Smooth muscle cell (in vitro differentiated cells): Measurements from ENCODE around the gene GPC5. TPM values are rescaled to one million over a fixed set of nuclear protein-coding genes. Genes with fewer than 3 reads are reported as not detected.

Experiments used
- DNase-seq: peaks from one replicate; lab custom pipeline; 2025; ENCODE audit not compliant: unreplicated experiment; lab: John Stamatoyannopoulos, UW
- H2AFZ ChIP-seq: fragments of 200-600 bp; sonication (generic); 2 replicates; pipeline ENCODE4 v1.6.0; 2016; ENCODE audit warnings: antibody characterized with exemption, low read depth, mild to moderate bottlenecking
- H3F3A ChIP-seq: fragments of 200-600 bp; sonication (generic); 2 replicates; pipeline ENCODE4 v1.6.0; 2017; ENCODE audit warnings: antibody characterized with exemption, low read depth
- H3K27ac ChIP-seq: fragments of 200-600 bp; sonication (generic); 2 replicates; pipeline ENCODE4 v1.5.1; 2016; ENCODE audit warnings: low read depth, mild to moderate bottlenecking
- H3K27me3 ChIP-seq: fragments of 200-600 bp; sonication (generic); 2 replicates; pipeline ENCODE4 v1.6.1; 2016; ENCODE audit warnings: low read depth, mild to moderate bottlenecking
- H3K36me3 ChIP-seq: fragments of 200-600 bp; sonication (generic); 2 replicates; pipeline ENCODE4 v1.5.1; 2016; ENCODE audit warnings: low read depth
- H3K4me1 ChIP-seq: fragments of 200-600 bp; sonication (generic); 2 replicates; pipeline ENCODE4 v1.5.1; 2016; ENCODE audit warnings: low read depth
- H3K4me2 ChIP-seq: fragments of 200-600 bp; sonication (generic); 2 replicates; pipeline ENCODE4 v1.6.0; 2016; ENCODE audit warnings: mild to moderate bottlenecking
- H3K4me3 ChIP-seq: fragments of 200-600 bp; sonication (generic); 2 replicates; pipeline ENCODE4 v1.5.1; 2016; ENCODE audit warnings: mild to moderate bottlenecking
- H3K79me2 ChIP-seq: fragments of 200-600 bp; sonication (generic); 2 replicates; pipeline ENCODE4 v1.6.0; 2016; ENCODE audit warnings: low read depth, mild to moderate bottlenecking
- H3K9ac ChIP-seq: fragments of 200-600 bp; sonication (generic); 2 replicates; pipeline ENCODE4 v1.6.0; 2016; ENCODE audit warnings: low read depth
- H3K9me3 ChIP-seq: fragments of 200-600 bp; sonication (generic); replicated peaks from 2 replicates; pipeline ENCODE4 v1.5.1; 2016; ENCODE audit warnings: low read depth
- H4K20me1 ChIP-seq: fragments of 200-600 bp; sonication (generic); 2 replicates; pipeline ENCODE4 v1.6.0; 2016; ENCODE audit warnings: low read depth
- CTCF ChIP-seq: fragments of 200-600 bp; sonication (generic); IDR thresholded peaks from 2 replicates; pipeline ENCODE4 v1.5.1; 2017; ENCODE audit warnings: borderline replicate concordance, mild to moderate bottlenecking, antibody characterized with exemption; ENCODE audit not compliant: insufficient read depth, poor library complexity, severe bottlenecking
- WGBS: methylation state at CpG from one replicate; pipeline ENCODE4 v1.1.7; 2016; ENCODE audit warnings: low lambda C conversion rate; 5-methylcytosine and 5-hydroxymethylcytosine counted together
- polyA plus RNA-seq: library from polyadenylated mRNA; unstranded; fragments of >200 nt; fragmentation: Nextera tagmentation; extraction: Ambion mirVana; gene quantifications from 2 replicates; pipeline ENCODE4 v1.2.1, GENCODE V29; 2016
- total RNA-seq: library from RNA; depleted of rRNA; stranded (reverse); fragments of >200 nt; gene quantifications from 2 replicates; pipeline ENCODE4 v1.2.3, GENCODE V29; 2014

Gene GPC5
- total and polyA plus RNA-seq, 2 experiments from 2014 or later, result 0.99 to 1.0 TPM

- no peak overlapping the region for H3K4me3 ChIP-seq
- WGBS, result 94% methylated on average over 3 of the region's 3 CpGs
- no peaks in the 10 kb centered on the region for H3F3A ChIP-seq
- no peak for TF ChIP-seq CTCF
- no peak overlapping the region for H3K27ac ChIP-seq
- no peaks in the 10 kb centered on the region for H3K27me3 ChIP-seq
- no peak overlapping the region for H3K9ac ChIP-seq
- H3K4me1 ChIP-seq, result no peaks in the 10 kb centered on the region
- no peaks in the 10 kb centered on the region for H3K79me2 ChIP-seq
- H3K9me3 ChIP-seq, result no peaks in the 10 kb centered on the region
- no peaks in the 10 kb centered on the region for H4K20me1 ChIP-seq
- no peak overlapping the region for H3K4me2 ChIP-seq
- H2AFZ ChIP-seq, result no peak overlapping the region
- no peaks in the 10 kb centered on the region for H3K36me3 ChIP-seq
- no peak for DNase-seq
Observed at GRCh38 chr13:91516799-91517198, 118.4 kb downstream of the GPC5 start.

DNA sequence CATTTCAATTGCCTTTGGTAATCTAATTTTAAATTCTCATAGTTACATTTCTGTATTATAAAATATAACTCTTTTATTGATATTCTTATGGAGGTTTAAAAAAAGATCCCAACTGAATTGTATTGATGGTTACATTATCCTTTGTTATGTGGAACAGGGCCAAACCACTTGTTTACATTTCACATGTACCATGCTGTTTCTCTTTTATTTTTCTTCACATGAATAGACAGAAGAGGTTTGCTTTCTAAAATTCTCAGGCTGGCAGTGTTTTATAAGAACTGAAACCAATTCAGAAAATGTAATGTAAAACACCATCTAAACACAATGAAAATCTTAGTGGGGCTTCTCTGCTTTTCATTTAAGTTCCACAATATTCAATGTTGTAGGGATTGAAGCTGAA, 122.5 kb downstream of the GPC5 start:
- Histone ChIP-seq H3K27me3 (no peaks in the 10 kb centered on the region), H3K4me2 (no peak overlapping the region), H3K9ac (no peak overlapping the region), H3K4me1 (no peaks in the 10 kb centered on the region), H3K79me2 (no peaks in the 10 kb centered on the region), H3K27ac (no peak overlapping the region), H2AFZ (no peak overlapping the region), H4K20me1 (no peaks in the 10 kb centered on the region), H3K36me3 (no peaks in the 10 kb centered on the region), H3K4me3 (no peak overlapping the region), H3K9me3 (no peaks in the 10 kb centered on the region), H3F3A (no peaks in the 10 kb centered on the region)
- no peak for DNase-seq
- no peak for TF ChIP-seq CTCF

- TF ChIP-seq CTCF, result no peak
- no peak overlapping the region for H3K27ac ChIP-seq
- H2AFZ ChIP-seq, result no peak overlapping the region
- no peaks in the 10 kb centered on the region for H3K36me3 ChIP-seq
- 90% methylated on average over 3 of the region's 3 CpGs for WGBS
- no peaks in the 10 kb centered on the region for H4K20me1 ChIP-seq
- no peaks in the 10 kb centered on the region for H3K27me3 ChIP-seq
- no peaks in the 10 kb centered on the region for H3F3A ChIP-seq
- H3K4me3 ChIP-seq, result no peak overlapping the region
- H3K79me2 ChIP-seq, result no peaks in the 10 kb centered on the region
- no peak for DNase-seq
- no peaks in the 10 kb centered on the region for H3K4me1 ChIP-seq
- no peak overlapping the region for H3K4me2 ChIP-seq
- H3K9ac ChIP-seq, result no peak overlapping the region
- H3K9me3 ChIP-seq, result no peaks in the 10 kb centered on the region
Observed at GRCh38 chr13:91523116-91523515, 124.7 kb downstream of the GPC5 start.

- H3K4me2 ChIP-seq, result no peak overlapping the region
- H2AFZ ChIP-seq, result no peak overlapping the region
- no peaks in the 10 kb centered on the region for H4K20me1 ChIP-seq
- no peaks in the 10 kb centered on the region for H3K9me3 ChIP-seq
- no peaks in the 10 kb centered on the region for H3K36me3 ChIP-seq
- no peak overlapping the region for H3K4me3 ChIP-seq
- no peak overlapping the region for H3K27ac ChIP-seq
- no peaks in the 10 kb centered on the region for H3K4me1 ChIP-seq
- H3K27me3 ChIP-seq, result no peaks in the 10 kb centered on the region
- 79% methylated on average over 3 of the region's 3 CpGs for WGBS
- H3F3A ChIP-seq, result no peaks in the 10 kb centered on the region
- no peaks in the 10 kb centered on the region for H3K79me2 ChIP-seq
- DNase-seq, result no peak
- TF ChIP-seq CTCF, result no peak
- H3K9ac ChIP-seq, result no peak overlapping the region
Observed at GRCh38 chr13:91526543-91527033, 128.2 kb downstream of the GPC5 start.
